H1 (cell line): Measurements from ENCODE around the gene TBCD. TPM values are rescaled to one million over a fixed set of nuclear protein-coding genes. Genes with fewer than 3 reads are reported as not detected.

Experiments used
- CTCF ChIA-PET: fragments of 300-600 bp; sonication (Branson Sonifier 250); formaldehyde crosslinking; loops from one replicate; lab custom pipeline; 2021; ENCODE audit not compliant: partially characterized antibody; lab: Charles Lee
- POLR2A ChIA-PET: fragments of 300-600 bp; sonication (Branson Sonifier 250); formaldehyde crosslinking; loops from one replicate; lab custom pipeline; 2021; ENCODE audit warnings: inconsistent platforms; ENCODE audit not compliant: partially characterized antibody; lab: Charles Lee
- DNase-seq, 2 experiments: peaks; one replicate each; pipeline versions ENCODE4 v3.0.0 to v3.0.0-alpha.2; 2010 to 2022; ENCODE audit warnings: low spot score in 2 of 2, low read depth in 1 of 2, mixed read lengths in 1 of 2
- FAIRE-seq: peaks from 2 replicates; lab custom pipeline; 2011; peaks lifted over from hg19 to GRCh38; lab: Jason Lieb, UNC
- H2AFZ ChIP-seq: 2 replicates; pipeline ENCODE4 v1.8.1; 2012; ENCODE audit warnings: low read length, inconsistent platforms
- H2AK5ac ChIP-seq: 2 replicates; pipeline ENCODE4 v1.6.1; 2013; ENCODE audit warnings: low read depth, low read length
- H2BK120ac ChIP-seq: replicated peaks from 2 replicates; pipeline ENCODE3; 2013; ENCODE audit warnings: low read depth, low read length, inconsistent platforms
- H2BK12ac ChIP-seq: 2 replicates; pipeline ENCODE4 v1.6.1; 2013; ENCODE audit warnings: low read depth, low read length
- H2BK15ac ChIP-seq: 2 replicates; pipeline ENCODE4 v1.6.1; 2013; ENCODE audit warnings: low read length
- H2BK20ac ChIP-seq: 2 replicates; pipeline ENCODE4 v1.6.1; 2013; ENCODE audit warnings: low read length
- H2BK5ac ChIP-seq: 2 replicates; pipeline ENCODE4 v1.6.1; 2013; ENCODE audit warnings: low read depth, low read length
- H3K14ac ChIP-seq: 2 replicates; pipeline ENCODE4 v1.6.1; 2013; ENCODE audit warnings: inconsistent platforms; ENCODE audit not compliant: insufficient read length
- H3K18ac ChIP-seq: 2 replicates; pipeline ENCODE4 v1.6.1; 2013; ENCODE audit warnings: low read length; ENCODE audit errors: extremely low read depth
- H3K23ac ChIP-seq: 2 replicates; pipeline ENCODE4 v1.6.1; 2013; ENCODE audit warnings: inconsistent platforms; ENCODE audit not compliant: insufficient read length
- H3K23me2 ChIP-seq: 2 replicates; pipeline ENCODE4 v1.6.1; 2013; ENCODE audit warnings: low read depth, low read length
- H3K27ac ChIP-seq: 2 replicates; pipeline ENCODE4 v1.6.1; 2011; ENCODE audit warnings: low read depth, low read length, inconsistent platforms
- H3K27me3 ChIP-seq, 4 experiments: replicated peaks in 1 of 4; 1 replicate in 1 of 4; 2 replicates in 3 of 4; pipeline versions ENCODE4 v1.6.1 to v1.8.1; 2011 to 2013; ENCODE audit warnings: low read length in 3 of 4, mild to moderate bottlenecking in 3 of 4, inconsistent platforms in 2 of 4, mixed read lengths in 2 of 4, moderate library complexity in 1 of 4; ENCODE audit not compliant: control insufficient read depth in 3 of 4, insufficient read depth in 3 of 4; ENCODE audit errors: extremely low read depth in 1 of 4
- H3K36me3 ChIP-seq, 4 experiments: 2 replicates each; pipeline versions ENCODE4 v1.6.1 to v1.8.1; 2011 to 2013; ENCODE audit warnings: mild to moderate bottlenecking in 4 of 4, low read length in 3 of 4, moderate library complexity in 2 of 4, control low read depth in 1 of 4, inconsistent platforms in 1 of 4; ENCODE audit not compliant: insufficient read depth in 4 of 4, control insufficient read depth in 2 of 4
- H3K4ac ChIP-seq: replicated peaks from 2 replicates; pipeline ENCODE3; 2013; ENCODE audit warnings: low read length, low read depth, mixed read lengths, inconsistent platforms; ENCODE audit not compliant: insufficient read length
- H3K4me1 ChIP-seq, 4 experiments: replicated peaks in 1 of 4; 1 replicate in 1 of 4; 2 replicates in 3 of 4; pipeline versions ENCODE4 v1.6.1 to v1.8.1; 2011 to 2013; ENCODE audit warnings: low read length in 3 of 4, inconsistent platforms in 2 of 4, mixed read lengths in 1 of 4; ENCODE audit not compliant: insufficient read depth in 4 of 4, control insufficient read depth in 3 of 4
- H3K4me2 ChIP-seq, 2 experiments: 2 replicates each; pipeline versions ENCODE4 v1.6.1 to v1.8.1; 2011 to 2013; ENCODE audit warnings: low read depth in 2 of 2, low read length in 2 of 2, control low read depth in 1 of 2, inconsistent platforms in 1 of 2, mild to moderate bottlenecking in 1 of 2; ENCODE audit not compliant: insufficient read depth in 1 of 2
- H3K4me3 ChIP-seq, 4 experiments: fragments of 200-600, 300-600 bp in 1 of 4; sonication (generic), shearing (Covaris generic), sonication (Bioruptor Twin) in 1 of 4; 2 replicates each; pipeline versions ENCODE4 v1.5.1 to v1.8.1; 2011 to 2016; ENCODE audit warnings: low read length in 4 of 4, low read depth in 3 of 4, control low read depth in 2 of 4, inconsistent platforms in 2 of 4, mild to moderate bottlenecking in 2 of 4, mixed read lengths in 1 of 4, moderate library complexity in 1 of 4; ENCODE audit not compliant: insufficient read depth in 2 of 4; ENCODE audit errors: extremely low read depth in 1 of 4
- H3K56ac ChIP-seq: replicated peaks from 2 replicates; pipeline ENCODE3; 2013; ENCODE audit warnings: low read depth, mild to moderate bottlenecking, mixed read lengths, low read length, inconsistent platforms; ENCODE audit not compliant: insufficient read length
- H3K79me1 ChIP-seq: 2 replicates; pipeline ENCODE4 v1.6.1; 2013; ENCODE audit warnings: low read depth, low read length, control low read depth
- H3K79me2 ChIP-seq, 2 experiments: 2 replicates each; pipeline versions ENCODE4 v1.6.1 to v1.8.1; 2012 to 2013; ENCODE audit warnings: low read length in 2 of 2, mild to moderate bottlenecking in 2 of 2, inconsistent platforms in 1 of 2; ENCODE audit not compliant: insufficient read depth in 2 of 2, control insufficient read depth in 1 of 2
- H3K9ac ChIP-seq, 4 experiments: replicated peaks in 1 of 4; 1 replicate in 1 of 4; 2 replicates in 3 of 4; pipeline versions ENCODE4 v1.6.1 to v1.8.1; 2011 to 2013; ENCODE audit warnings: low read depth in 3 of 4, low read length in 3 of 4, control low read depth in 2 of 4, mild to moderate bottlenecking in 2 of 4, moderate library complexity in 2 of 4, inconsistent platforms in 1 of 4; ENCODE audit errors: extremely low read depth in 1 of 4
- H3K9me3 ChIP-seq, 2 experiments: 2 replicates each; pipeline versions ENCODE4 v1.6.1 to v1.8.1; 2012 to 2013; ENCODE audit warnings: mild to moderate bottlenecking in 2 of 2, moderate library complexity in 2 of 2, control low read depth in 1 of 2, inconsistent platforms in 1 of 2, low read depth in 1 of 2, low read length in 1 of 2, mixed read lengths in 1 of 2; ENCODE audit not compliant: insufficient read depth in 2 of 2
- H4K20me1 ChIP-seq, 2 experiments: replicated peaks in 1 of 2; 2 replicates each; pipeline versions ENCODE3 to v1.8.1; 2011 to 2013; ENCODE audit warnings: inconsistent platforms in 2 of 2, low read length in 2 of 2, mild to moderate bottlenecking in 1 of 2; ENCODE audit not compliant: insufficient read depth in 2 of 2, control insufficient read depth in 1 of 2
- H4K5ac ChIP-seq: 2 replicates; pipeline ENCODE4 v1.6.1; 2013; ENCODE audit warnings: low read length, low read depth, mixed read lengths, inconsistent platforms; ENCODE audit not compliant: insufficient read length
- H4K8ac ChIP-seq: 2 replicates; pipeline ENCODE4 v1.8.0; 2013; ENCODE audit warnings: mild to moderate bottlenecking, moderate library complexity, low read length, inconsistent platforms; ENCODE audit not compliant: insufficient read depth; ENCODE audit errors: extremely low read depth
- H4K91ac ChIP-seq: replicated peaks from 2 replicates; pipeline ENCODE3; 2013; ENCODE audit warnings: low read length, mixed read lengths, inconsistent platforms; ENCODE audit not compliant: insufficient read length
- BACH1 ChIP-seq: IDR thresholded peaks from 2 replicates; pipeline ENCODE4 v1.6.1; 2012; ENCODE audit warnings: low read length, improper control_type of control experiment
- CEBPB ChIP-seq: IDR thresholded peaks from 2 replicates; pipeline ENCODE4 v1.6.1; 2012; ENCODE audit warnings: low read depth, low read length
- CHD1 ChIP-seq: IDR thresholded peaks from 2 replicates; pipeline ENCODE4 v1.6.1; 2012; ENCODE audit warnings: low read depth, low read length, improper control_type of control experiment
- CREB1 ChIP-seq: IDR thresholded peaks from 2 replicates; pipeline ENCODE4 v1.6.1; 2012; ENCODE audit warnings: inconsistent platforms
- KDM4A ChIP-seq: IDR thresholded peaks from one replicate; pipeline ENCODE4 v1.7.1; 2012; ENCODE audit warnings: low read depth, mild to moderate bottlenecking, moderate library complexity, low read length, inconsistent platforms; ENCODE audit not compliant: severe bottlenecking
- KDM5A ChIP-seq: fragments of 200-600 bp; IDR thresholded peaks from 2 replicates; pipeline ENCODE4 v1.7.1; 2012; ENCODE audit warnings: mild to moderate bottlenecking, low read length, inconsistent platforms, mixed read lengths
- RNF2 ChIP-seq: fragments of 200-900, 300-1000 bp; sonication (generic); IDR thresholded peaks from 2 replicates; pipeline ENCODE4 v1.7.1; 2016; ENCODE audit warnings: borderline replicate concordance, low read depth, mild to moderate bottlenecking, antibody characterized with exemption, low read length; ENCODE audit not compliant: poor library complexity, severe bottlenecking; ENCODE audit errors: missing control alignments
- SAP30 ChIP-seq: fragments of 300-600 bp; sonication (generic); IDR thresholded peaks from 2 replicates; pipeline ENCODE4 v1.7.1; 2012; ENCODE audit warnings: low read length, moderate library complexity, mild to moderate bottlenecking, inconsistent platforms; ENCODE audit not compliant: insufficient read depth, insufficient replicate concordance
- SIN3A ChIP-seq, 2 experiments: IDR thresholded peaks in 1 of 2; conservative IDR thresholded peaks in 1 of 2; 2 replicates each; pipeline ENCODE4 v1.6.1; 2011 to 2012; ENCODE audit warnings: low read length in 2 of 2, improper control_type of control experiment in 1 of 2, low read depth in 1 of 2, mild to moderate bottlenecking in 1 of 2
- SIRT6 ChIP-seq: IDR thresholded peaks from one replicate; pipeline ENCODE4 v1.7.1; 2012; ENCODE audit warnings: low read length, inconsistent platforms
- SP2 ChIP-seq: IDR thresholded peaks from 2 replicates; pipeline ENCODE4 v1.6.1; 2012; ENCODE audit warnings: mild to moderate bottlenecking, low read length, inconsistent platforms
- ZNF274 ChIP-seq: IDR thresholded peaks from 2 replicates; pipeline ENCODE4 v1.7.0; 2012; ENCODE audit warnings: low read length, borderline replicate concordance; ENCODE audit errors: extremely low read depth
- WGBS, 2 experiments: shearing (Covaris generic) in 1 of 2; methylation state at CpG; one replicate each; pipeline versions ENCODE4 v1.1.6 to v1.1.7; 2013 to 2015; ENCODE audit warnings: low lambda C conversion rate in 2 of 2, mixed read lengths in 2 of 2, inconsistent platforms in 1 of 2, low coverage in 1 of 2, missing lambda C conversion rate in 1 of 2; ENCODE audit not compliant: insufficient replicate concordance in 2 of 2, insufficient coverage in 1 of 2, insufficient read length in 1 of 2; ENCODE audit errors: extremely low coverage in 1 of 2, missing lambda C conversion rate in 1 of 2; 5-methylcytosine and 5-hydroxymethylcytosine counted together
- polyA plus RNA-seq, 7 experiments: library from polyadenylated mRNA; depleted of rRNA in 3 of 7; stranded (reverse) in 5 of 7; unstranded in 2 of 7; fragments of >200 nt in 5 of 7; fragments of 200-250 nt in 2 of 7; gene quantifications; 1 replicate in 5 of 7; 2 replicates in 1 of 7; 4 replicates in 1 of 7; pipeline versions ENCODE4 v1.2.1 to v1.2.3, GENCODE V29; 2011 to 2013; ENCODE audit warnings: missing spikeins in 2 of 7, mixed read lengths in 2 of 7
- total RNA-seq: library from RNA; stranded (reverse); fragmentation: NEBNext Ultra II Directional; extraction: Animal tissue kit (Norgen Biotek cat#: 25700); gene quantifications from 2 replicates; pipeline ENCODE4 v1.2.1, GENCODE V29; 2021
- TF ChIP-seq, protein P1 (sequence below): IDR thresholded peaks from 2 replicates; pipeline ENCODE4 v1.6.1; 2012; ENCODE audit warnings: low read length, inconsistent platforms

Gene TBCD
- total and polyA plus RNA-seq, 2 of the 8 experiments (the other 6 are each of a cell fraction or from before 2014, with no cell fraction given), result 118 to 162 TPM

DNA sequence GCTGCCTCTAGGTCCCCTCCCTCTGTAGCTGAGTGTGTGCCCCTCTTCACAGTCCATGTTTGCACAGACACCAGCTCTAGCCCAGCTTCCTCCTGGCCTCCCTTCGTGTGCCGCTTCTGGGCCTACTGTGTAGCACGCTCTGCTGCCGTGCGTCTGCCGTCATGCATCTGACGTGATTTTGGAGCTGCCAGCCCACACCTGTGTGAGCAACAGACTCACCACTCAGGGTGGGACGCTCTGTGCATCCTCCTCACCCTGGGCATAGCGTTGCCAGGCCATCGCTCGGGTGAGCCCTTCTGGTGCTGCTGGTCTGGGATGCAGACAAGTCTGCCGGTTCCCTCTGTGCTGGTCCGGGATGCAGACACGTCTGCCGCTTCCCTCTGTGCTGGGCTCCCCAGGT, 127.4 kb downstream of the TBCD start:
- Histone ChIP-seq H2AFZ (no peak overlapping the region), H3K9me3 (no peaks in the 10 kb centered on the region), H2AK5ac (no peak overlapping the region), H3K79me1 (peaks cover 21% of the 10 kb centered on the region), H3K27ac (no peak overlapping the region), H3K4ac (no peak overlapping the region), H4K20me1 (peaks cover 4 to 13% of the 10 kb centered on the region in 2 experiments), H3K18ac (no peak overlapping the region), H2BK20ac (no peak overlapping the region), H3K4me3 (no peak overlapping the region), H4K91ac (no peak overlapping the region), H4K5ac (no peak overlapping the region), H2BK5ac (peak overlapping the region; percentile 40; the same call in 1 of the 2 replicates), H3K36me3 (peaks cover 0 to 3% (median 1%) of the 10 kb centered on the region in 4 experiments; a peak in 2 of 8 replicates), H3K27me3 (no peaks in the 10 kb centered on the region), H2BK15ac (no peak overlapping the region), H3K23me2 (no peaks in the 10 kb centered on the region), H2BK120ac (no peak overlapping the region), H3K56ac (no peak overlapping the region), H3K9ac (no peak overlapping the region), H3K14ac (no peak overlapping the region), H3K4me2 (no peak overlapping the region), H2BK12ac (no peak overlapping the region), H4K8ac (no peak overlapping the region), H3K23ac (no peak overlapping the region), H3K4me1 (peaks cover 0 to 11% (median 3%) of the 10 kb centered on the region in 4 experiments; a peak in 5 of 7 replicates), H3K79me2 (peaks cover 0 to 23% of the 10 kb centered on the region in 2 experiments; a peak in 2 of 4 replicates)
- 94% methylated on average over 15 of the region's 15 CpGs; no CpG with 5 or more reads in 1 of the 2 experiments for WGBS, 2 experiments
- FAIRE-seq, result no peak
- ChIA-PET CTCF (no interaction called here), POLR2A (no interaction called here)
- no peak for DNase-seq
- no peak for TF ChIP-seq SIRT6
- no peak for TF ChIP-seq KDM4A
- no peak for TF ChIP-seq CEBPB
- TF ChIP-seq, protein P1, sequence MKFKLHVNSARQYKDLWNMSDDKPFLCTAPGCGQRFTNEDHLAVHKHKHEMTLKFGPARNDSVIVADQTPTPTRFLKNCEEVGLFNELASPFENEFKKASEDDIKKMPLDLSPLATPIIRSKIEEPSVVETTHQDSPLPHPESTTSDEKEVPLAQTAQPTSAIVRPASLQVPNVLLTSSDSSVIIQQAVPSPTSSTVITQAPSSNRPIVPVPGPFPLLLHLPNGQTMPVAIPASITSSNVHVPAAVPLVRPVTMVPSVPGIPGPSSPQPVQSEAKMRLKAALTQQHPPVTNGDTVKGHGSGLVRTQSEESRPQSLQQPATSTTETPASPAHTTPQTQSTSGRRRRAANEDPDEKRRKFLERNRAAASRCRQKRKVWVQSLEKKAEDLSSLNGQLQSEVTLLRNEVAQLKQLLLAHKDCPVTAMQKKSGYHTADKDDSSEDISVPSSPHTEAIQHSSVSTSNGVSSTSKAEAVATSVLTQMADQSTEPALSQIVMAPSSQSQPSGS, result no peak
- no peak for TF ChIP-seq CREB1
- no peak for TF ChIP-seq SIN3A (conservative IDR thresholded peaks at IDR 0.05 in 1 of 2, IDR thresholded peaks at IDR 0.05 in 1 of 2; ENCODE audit: low read depth in 1 of 2, low read length in 2 of 2)
- TF ChIP-seq SP2, result no peak
- no peak for TF ChIP-seq RNF2
- TF ChIP-seq KDM5A, result no peak
- no peak for TF ChIP-seq CHD1
- TF ChIP-seq ZNF274, result no peak
- no peak for TF ChIP-seq BACH1
- TF ChIP-seq SAP30, result no peak
